Hypothalamus (tissue), 51 donors: ENCODE measurements around the gene ADCY4.
A peak's percentile ranks its signal among the peaks of the same experiment; 100 is the strongest.

Source experiments
- DNase-seq, 51 donors: peaks; one replicate each; lab custom pipeline; 2025; lab: John Stamatoyannopoulos, UW

ADCY4 gene

DNA sequence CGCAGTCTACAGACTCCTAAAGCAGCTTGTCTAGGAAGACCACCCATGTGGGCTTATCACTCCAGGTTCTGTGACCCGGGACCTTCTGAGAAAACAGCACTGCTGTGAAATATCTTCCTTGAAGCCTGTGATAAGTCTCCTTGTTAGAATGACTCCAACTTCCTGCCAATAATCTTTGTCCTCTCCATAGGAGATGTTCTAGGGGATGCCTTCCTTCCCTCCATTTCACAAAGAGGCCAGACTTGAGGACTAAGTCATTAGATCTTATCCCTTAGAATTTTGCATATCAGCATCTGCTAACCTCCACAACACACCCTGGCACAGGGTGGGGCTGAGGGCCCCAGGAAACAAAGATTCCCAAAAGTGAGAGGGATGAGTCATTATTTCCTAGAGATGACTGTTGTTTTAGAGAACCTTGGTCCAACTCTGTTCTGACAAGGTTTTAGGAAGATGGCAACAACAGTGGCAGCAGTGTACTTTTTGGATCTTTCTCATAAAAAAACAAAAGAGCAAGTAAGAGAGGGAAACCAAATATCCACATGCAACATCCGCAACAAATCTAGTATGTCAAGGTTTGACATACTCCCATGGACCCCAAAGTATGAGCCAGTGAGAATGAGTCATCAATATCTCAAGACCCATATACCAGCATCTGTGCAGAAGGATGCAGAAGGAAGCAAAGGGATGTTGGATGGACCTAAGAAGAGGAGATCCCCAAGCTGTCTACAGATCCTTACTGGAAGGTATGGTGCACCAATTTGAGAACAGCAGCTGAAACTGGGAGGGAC lies 17.5 kb downstream of the ADCY4 start:
- DNase-seq, result no peak

DNA sequence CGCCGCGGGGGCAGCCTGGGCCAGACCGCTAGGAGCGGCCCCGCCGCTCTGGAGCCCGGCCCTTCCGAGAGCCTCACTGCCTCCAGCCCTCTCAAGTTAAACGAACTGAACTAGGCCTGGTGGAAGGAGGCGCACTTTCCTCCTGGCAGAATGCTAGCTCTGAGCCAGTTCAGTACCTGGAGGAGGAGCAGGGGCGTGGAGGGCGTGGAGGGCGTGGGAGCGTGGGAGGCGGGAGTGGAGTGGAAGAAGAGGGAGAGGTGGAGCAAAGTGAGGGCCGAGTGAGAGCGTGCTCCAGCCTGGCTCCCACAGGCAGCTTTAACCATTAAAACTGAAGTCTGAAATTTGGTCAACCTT lies 18.3 kb downstream of the ADCY4 start:
- no peak for DNase-seq

DNA sequence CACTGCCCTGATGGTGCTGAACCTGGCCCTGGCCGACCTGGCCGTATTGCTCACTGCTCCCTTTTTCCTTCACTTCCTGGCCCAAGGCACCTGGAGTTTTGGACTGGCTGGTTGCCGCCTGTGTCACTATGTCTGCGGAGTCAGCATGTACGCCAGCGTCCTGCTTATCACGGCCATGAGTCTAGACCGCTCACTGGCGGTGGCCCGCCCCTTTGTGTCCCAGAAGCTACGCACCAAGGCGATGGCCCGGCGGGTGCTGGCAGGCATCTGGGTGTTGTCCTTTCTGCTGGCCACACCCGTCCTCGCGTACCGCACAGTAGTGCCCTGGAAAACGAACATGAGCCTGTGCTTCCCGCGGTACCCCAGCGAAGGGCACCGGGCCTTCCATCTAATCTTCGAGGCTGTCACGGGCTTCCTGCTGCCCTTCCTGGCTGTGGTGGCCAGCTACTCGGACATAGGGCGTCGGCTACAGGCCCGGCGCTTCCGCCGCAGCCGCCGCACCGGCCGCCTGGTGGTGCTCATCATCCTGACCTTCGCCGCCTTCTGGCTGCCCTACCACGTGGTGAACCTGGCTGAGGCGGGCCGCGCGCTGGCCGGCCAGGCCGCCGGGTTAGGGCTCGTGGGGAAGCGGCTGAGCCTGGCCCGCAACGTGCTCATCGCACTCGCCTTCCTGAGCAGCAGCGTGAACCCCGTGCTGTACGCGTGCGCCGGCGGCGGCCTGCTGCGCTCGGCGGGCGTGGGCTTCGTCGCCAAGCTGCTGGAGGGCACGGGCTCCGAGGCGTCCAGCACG lies 18.9 kb downstream of the ADCY4 start:
- peak in 1 of 51 donors; percentile 19 for DNase-seq

DNA sequence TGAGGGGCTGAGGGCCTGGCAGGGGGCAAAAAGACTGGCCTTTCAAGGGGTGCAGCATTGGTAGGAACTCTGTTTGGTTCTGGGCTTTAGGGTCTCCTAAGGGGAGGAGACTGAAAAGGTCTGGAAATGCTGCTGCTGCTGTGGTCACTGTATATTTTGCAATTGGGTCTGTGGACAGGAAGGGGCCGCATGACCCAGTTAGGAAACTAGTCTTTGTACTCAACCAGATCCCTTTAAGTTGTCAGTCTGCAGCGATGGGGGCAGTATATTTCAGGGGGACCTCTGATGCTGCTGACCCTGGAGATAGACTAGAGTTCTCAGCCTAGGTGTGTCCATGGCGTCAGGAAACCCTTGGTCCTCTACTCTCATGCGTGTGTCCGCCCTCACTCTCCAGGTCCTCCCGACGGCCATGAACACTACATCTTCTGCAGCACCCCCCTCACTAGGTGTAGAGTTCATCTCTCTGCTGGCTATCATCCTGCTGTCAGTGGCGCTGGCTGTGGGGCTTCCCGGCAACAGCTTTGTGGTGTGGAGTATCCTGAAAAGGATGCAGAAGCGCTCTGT lies 19.5 kb downstream of the ADCY4 start:
- DNase-seq, result peak in 1 of 51 donors; percentile 5

DNA sequence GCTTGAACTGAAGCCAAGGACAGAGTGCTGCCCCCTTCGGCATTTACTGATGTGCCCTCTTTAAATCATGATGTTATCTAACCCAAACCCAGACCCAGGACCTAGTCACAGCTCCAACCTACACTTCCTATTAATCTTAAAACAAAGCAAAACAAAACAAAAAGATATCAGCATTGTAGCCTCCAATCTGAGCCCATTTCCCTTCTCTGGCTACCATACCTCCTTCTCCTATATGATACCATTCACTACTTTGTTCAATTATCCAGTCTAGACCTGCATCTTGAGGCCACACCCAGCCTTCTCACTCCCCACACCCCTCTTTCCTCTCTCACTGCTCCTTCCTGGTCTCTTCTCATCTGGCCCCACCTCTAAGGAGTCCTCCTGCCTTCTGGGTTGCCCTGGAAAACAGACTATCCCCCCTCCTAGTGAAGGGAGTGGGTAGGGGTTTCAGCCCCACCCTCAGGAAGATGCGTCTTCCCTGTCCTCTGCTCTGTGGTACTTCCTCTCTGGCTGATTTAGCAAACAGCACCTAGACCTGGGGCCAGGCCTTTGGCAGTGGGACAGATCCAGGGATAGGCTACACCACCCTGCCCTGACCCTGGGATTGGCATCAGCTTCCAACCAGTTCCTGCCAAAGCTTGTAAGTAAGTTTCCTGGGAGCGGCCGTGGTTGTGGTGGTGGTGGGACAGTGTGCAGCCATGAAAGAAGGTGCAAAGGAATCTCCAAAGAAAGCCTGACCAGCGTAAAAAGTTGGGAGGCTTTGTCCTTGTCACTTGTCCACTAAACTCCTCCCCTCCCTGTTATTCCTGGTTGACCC lies 20.3 kb downstream of the ADCY4 start:
- DNase-seq, result no peak

DNA sequence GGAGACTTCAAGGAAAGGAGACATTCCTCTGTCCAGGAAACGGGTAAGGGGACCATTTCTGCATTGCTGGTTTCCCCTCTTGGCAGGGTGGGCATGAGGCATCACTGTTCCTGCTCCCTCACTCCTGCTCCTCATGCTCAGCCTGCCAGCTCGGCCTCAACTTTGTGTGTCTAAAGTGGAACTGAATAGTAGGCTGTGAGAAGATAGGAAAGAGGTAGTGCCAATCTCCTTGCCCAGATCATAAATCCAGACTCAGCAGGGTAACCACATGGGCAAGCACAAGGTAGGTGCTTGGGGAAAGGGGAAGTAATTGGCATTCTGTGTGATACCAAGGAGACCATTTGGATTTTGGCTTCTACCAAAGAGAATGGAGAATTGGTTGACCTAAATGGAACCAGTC lies 21.0 kb downstream of the ADCY4 start:
- no peak for DNase-seq

DNA sequence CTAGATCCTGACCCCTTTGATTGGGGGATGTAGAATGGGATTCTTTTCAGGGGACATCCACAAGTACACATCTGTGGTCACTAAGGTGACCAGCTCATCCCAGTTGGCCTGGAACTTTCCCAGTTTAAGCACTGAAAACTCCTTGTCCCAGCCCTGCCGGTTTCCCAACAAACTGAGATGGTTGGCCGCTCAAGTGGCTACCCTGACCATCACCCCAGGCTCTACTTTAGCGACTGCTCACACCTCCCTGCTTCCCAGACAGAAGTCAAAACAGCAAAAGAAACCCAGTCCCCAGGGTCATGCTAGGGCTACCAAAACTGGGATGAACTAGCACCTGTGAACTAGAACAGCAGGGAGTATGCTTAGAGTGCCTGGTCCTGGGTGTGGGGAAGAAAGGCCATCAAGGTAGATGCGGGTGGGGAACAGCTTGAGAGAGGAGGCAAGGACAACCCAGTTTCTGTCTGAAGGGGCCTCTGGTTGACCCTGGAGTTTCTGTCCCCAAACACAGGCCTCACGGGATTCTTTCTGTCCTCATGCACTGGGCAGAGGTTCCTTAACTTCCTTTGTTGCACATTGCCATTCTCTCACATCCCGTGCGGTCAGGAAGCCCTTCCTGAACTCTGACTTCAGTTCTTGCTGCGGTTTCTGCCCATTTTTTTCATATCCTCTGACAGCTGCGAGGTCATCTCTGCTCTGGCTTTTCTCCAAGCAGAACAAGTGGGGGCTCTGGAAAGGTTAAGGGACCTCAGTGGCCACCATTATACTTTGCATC lies 21.9 kb downstream of the ADCY4 start:
- peak in 6 of 51 donors; percentile 6 to 33 (median 17) for DNase-seq

DNA sequence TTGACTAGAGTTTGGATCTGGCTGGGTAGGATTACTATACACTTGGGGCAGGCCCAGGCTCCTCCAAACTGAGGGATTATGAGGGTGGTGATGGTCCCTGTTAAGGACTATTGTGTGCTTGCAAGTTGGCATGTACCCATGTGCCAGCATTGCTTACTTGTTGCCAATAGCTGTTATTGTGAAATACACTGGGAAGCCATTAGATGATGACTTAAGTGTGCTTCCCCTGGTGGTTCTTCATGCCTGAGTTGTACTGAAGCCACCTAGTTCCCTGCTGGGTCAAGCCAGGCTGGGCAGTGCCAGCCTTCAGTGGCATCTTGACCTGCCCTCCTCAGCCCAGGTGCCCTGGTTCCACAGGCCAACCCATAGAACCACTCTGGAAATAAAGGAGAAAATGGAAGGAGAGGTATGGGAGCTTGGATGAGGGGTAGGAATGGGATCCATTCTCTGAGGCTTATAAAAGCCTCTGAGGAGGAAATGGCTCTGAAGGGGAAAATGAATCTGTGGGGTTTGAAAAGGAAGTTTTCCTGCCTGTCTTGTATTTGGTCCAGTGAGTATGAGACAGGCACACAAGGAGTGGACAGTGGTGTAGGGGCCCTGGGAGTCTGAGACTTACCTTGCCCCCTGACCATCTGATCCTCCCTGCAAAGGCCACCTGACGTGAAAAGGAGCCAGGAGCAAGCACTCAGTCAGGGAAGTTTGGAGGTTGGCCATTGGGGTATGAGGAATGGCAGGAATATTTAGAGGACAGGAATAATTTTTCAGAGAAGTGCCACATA lies 22.8 kb downstream of the ADCY4 start:
- DNase-seq, result no peak

DNA sequence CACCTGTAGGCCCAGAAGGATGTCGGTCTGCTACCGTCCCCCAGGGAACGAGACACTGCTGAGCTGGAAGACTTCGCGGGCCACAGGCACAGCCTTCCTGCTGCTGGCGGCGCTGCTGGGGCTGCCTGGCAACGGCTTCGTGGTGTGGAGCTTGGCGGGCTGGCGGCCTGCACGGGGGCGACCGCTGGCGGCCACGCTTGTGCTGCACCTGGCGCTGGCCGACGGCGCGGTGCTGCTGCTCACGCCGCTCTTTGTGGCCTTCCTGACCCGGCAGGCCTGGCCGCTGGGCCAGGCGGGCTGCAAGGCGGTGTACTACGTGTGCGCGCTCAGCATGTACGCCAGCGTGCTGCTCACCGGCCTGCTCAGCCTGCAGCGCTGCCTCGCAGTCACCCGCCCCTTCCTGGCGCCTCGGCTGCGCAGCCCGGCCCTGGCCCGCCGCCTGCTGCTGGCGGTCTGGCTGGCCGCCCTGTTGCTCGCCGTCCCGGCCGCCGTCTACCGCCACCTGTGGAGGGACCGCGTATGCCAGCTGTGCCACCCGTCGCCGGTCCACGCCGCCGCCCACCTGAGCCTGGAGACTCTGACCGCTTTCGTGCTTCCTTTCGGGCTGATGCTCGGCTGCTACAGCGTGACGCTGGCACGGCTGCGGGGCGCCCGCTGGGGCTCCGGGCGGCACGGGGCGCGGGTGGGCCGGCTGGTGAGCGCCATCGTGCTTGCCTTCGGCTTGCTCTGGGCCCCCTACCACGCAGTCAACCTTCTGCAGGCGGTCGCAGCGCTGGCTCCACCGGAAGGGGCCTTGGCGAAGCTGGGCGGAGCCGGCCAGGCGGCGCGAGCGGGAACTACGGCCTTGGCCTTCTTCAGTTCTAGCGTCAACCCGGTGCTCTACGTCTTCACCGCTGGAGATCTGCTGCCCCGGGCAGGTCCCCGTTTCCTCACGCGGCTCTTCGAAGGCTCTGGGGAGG lies 23.9 kb downstream of the ADCY4 start, which contains the start of gene LTB4R:
Gene LTB4R (plus strand): TSS at position 857 of the 959 bp plus-strand sequence. CDS start 4,150 bp downstream, outside the sequence.
- peak in 39 of 51 donors; percentile 24 to 82 (median 69) for DNase-seq

DNA sequence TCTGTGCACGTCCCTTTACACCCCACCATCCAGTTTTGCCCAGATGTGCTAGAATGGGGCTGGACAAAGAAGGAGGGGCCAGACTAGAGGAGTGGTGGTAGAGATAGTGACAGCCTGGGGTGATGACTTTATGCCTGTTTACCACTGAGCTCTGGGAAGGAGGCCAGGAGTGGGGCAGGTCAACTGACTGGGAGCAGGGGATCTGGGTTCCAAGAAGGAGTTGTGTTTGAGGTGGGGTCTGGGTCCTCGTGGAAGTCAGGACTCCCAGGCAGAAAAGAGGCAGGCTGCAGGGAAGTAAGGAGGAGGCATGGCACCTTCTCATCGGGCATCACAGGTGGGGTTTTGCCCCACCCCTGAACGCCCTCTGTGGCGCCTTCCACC lies 24.6 kb downstream of the ADCY4 start:
- no peak for DNase-seq

DNA sequence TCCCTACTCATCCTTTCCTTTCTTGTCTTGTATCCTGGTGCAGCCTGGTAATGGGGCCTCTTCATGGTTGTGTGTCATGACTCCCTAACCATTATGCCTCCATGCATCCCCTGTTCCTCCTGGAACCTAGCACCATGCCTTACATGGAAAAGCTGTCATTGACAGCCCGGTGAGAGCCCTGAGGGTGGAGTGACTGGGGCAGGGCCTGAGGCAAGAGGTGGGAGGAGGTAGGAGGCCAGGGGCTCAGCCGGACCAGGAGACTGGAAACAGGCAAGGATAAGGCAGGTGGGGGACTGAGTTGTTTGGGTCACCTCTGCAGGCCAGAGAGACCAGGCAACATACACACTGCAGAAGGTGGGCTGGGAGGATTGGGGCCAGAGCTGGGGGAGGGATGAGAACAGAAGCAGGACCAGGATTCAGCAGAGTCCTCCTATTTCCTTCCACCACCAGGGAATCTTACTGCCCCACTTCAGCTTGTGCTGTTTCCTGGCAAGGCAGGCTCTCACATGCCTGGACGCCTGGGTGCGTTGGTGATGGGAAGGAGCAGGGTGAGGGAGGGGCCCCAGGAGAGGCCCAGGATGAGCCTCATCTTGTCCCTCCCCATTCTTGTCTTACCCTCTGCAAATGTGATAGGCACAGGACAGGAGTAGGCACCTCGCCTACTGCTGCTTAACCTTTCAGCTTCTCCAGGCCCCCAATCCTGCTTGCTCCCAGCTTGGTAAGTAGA lies 25.2 kb downstream of the ADCY4 start, which contains the start of gene LTB4R2:
Gene LTB4R2 (plus strand): TSS at position 603 of the 727 bp plus-strand sequence. CDS start 525 bp downstream, outside the sequence.
- no peak for DNase-seq

DNA sequence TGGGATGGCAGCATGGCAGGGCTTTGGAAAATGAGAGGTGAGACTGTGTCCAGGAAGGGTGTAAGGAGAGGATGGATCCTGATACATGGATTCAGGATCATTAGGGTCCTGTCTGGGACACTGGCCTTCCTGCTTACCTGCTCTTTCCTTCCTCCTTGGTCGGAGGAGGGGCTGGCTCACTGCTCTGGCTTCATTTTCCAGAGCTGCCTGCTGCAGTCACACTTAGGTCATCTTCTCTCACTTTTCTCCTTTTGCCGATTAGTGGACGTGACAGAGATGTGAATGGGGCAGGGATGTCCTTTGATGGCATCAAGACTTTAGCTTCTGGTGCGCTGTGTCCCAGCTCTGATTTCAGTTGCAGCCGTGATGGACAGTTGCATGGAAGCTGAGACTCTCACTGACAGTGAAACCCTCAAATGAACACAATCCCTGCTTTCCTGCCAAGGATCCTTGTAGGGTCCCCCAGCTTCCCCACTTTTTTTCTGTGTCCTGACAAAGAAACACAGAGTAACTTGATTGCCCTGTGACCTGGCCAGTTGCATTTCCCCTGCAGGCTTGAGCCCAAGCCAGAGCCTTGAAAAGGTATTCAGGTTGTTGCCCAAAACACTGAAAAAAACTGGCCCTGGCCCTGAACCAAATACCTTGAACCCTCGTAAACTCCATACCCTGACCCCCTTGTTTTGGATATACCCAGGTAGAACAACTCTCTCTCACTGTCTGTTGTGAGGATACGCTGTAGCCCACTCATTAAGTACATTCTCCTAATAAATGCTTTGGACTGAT lies 26.3 kb downstream of the ADCY4 start:
- no peak for DNase-seq

DNA sequence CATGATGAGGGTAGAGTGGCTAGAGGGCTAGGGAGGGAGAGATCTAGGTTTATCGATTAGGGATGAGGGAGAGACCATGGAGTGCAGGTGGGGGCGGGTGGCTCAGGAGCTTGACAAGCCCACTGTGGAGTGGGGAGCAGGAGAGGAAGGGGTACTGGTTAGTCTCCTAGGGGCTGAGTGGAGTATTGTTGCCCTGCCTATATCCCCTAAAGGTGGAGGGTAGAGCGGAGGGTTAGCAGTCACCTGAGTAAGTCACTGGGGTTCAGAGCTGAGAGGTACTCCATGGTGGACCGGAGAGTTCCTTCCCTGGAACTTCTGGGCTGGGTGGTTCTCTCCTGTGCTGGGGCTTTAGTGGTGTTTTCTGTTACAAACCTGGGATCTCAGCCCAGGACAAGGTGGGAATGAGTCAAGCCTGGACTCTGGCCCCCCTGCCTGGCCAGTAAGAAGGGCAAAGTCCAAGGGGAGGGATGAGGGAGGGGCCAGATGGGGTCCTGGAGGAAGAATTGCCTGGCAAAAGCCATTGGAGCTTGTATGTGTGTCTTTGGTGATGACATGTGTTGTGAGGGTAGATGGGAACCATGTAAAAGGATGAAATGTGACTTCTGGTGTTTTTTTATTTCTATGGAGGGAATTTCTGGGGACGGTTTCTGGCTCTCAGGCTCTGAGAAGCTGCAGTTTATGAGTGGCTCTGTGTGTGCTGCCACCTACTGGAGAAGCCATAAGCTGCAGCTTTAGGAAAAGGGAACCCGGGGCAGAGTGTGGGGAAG lies 27.1 kb downstream of the ADCY4 start, which contains the start of gene CIDEB:
Gene CIDEB (minus strand): TSS at position 403 of the 767 bp plus-strand sequence. CDS start 119 bp downstream, at position 284.
- peak in 24 of 51 donors; percentile 5 to 60 (median 34) for DNase-seq

DNA sequence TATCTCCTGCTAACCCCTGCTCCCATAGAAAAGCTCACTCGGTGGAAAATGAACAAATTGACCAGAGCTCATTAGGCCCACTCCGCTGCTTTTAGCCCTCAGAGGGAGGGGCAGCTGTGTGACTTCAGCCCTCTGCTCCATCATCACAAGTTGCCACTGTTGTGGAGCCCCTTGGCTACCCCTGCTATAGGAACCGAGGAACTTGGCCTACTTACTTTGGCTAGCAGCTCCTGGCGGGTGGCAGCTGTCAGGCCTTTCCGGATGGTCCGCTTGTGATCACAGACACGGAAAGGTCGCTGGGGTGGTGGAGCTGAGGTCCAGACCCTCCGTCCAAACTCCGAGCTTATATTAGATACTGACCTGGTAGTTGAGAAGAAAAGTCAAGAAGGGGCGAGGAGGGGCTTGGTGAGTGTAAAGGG lies 27.7 kb downstream of the ADCY4 start:
- no peak for DNase-seq

DNA sequence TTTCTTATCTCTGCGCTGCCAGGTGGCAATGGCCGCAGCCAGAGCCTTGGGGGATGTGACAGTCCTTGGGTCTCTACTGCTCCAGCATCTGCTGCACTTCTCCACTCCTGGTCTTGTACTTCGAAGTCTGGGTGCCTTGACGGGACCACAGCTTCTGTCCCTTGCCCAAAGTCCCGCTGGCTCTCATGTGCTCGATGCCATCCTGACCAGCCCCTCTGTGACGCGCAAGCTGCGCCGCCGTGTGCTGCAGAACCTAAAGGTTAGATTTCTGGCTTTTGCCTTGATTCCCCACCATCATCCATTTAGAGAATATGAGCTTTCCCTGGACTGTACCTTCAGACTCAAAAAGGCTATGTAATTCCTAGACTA lies 30.9 kb downstream of the ADCY4 start:
- DNase-seq, result no peak
